HG03565 (cell line): ENCODE data around the gene ARHGAP24.

Source experiments
- ATAC-seq: cut with Tn5 transposase; IDR thresholded peaks from one replicate; pipeline ENCODE4 v1.9.1; 2021; ENCODE audit warnings: mild to moderate bottlenecking, moderate library complexity; ENCODE audit not compliant: unreplicated experiment

The ARHGAP24 gene

GRCh38 chr4:85769009-85769408 lies 294.1 kb downstream of the ARHGAP24 start:
- no peak for ATAC-seq

GRCh38 chr4:85772470-85772869 lies 297.5 kb downstream of the ARHGAP24 start:
- ATAC-seq: no peak

GRCh38 chr4:85773372-85773771 lies 298.4 kb downstream of the ARHGAP24 start:
- ATAC-seq: no peak

GRCh38 chr4:85774000-85774399 lies 299.1 kb downstream of the ARHGAP24 start:
- no peak for ATAC-seq

- ATAC-seq: no peak
Measured at GRCh38 chr4:85774489-85774888, 299.5 kb downstream of the ARHGAP24 start.

- ATAC-seq: no peak
Measured at GRCh38 chr4:85776096-85776495, 301.1 kb downstream of the ARHGAP24 start.

- no peak for ATAC-seq
Measured at GRCh38 chr4:85776579-85776978, 301.6 kb downstream of the ARHGAP24 start.

- ATAC-seq: peak; percentile 79
Measured at GRCh38 chr4:85777908-85778631, 303.1 kb downstream of the ARHGAP24 start.

- peak; percentile 68 for ATAC-seq
Measured at GRCh38 chr4:85778632-85779131, 303.7 kb downstream of the ARHGAP24 start.

- peak; percentile 5 for ATAC-seq
Measured at GRCh38 chr4:85779165-85779564, 304.2 kb downstream of the ARHGAP24 start.

- ATAC-seq: peak; percentile 33
Measured at GRCh38 chr4:85780664-85781063, 305.7 kb downstream of the ARHGAP24 start.

GRCh38 chr4:85783483-85783882 lies 308.5 kb downstream of the ARHGAP24 start:
- no peak for ATAC-seq

- no peak for ATAC-seq
Measured at GRCh38 chr4:85783900-85784299, 308.9 kb downstream of the ARHGAP24 start.

- no peak for ATAC-seq
Measured at GRCh38 chr4:85784348-85784747, 309.4 kb downstream of the ARHGAP24 start.

- ATAC-seq: no peak
Measured at GRCh38 chr4:85784947-85785346, 310.0 kb downstream of the ARHGAP24 start.

- no peak for ATAC-seq
Measured at GRCh38 chr4:85787133-85787532, 312.2 kb downstream of the ARHGAP24 start.

- ATAC-seq: no peak
Measured at GRCh38 chr4:85788604-85789003, 313.7 kb downstream of the ARHGAP24 start.

- no peak for ATAC-seq
Measured at GRCh38 chr4:85789241-85789640, 314.3 kb downstream of the ARHGAP24 start.

GRCh38 chr4:85790582-85790981 lies 315.6 kb downstream of the ARHGAP24 start:
- ATAC-seq: no peak

- ATAC-seq: no peak
Measured at GRCh38 chr4:85792376-85793232, 317.7 kb downstream of the ARHGAP24 start.

GRCh38 chr4:85793233-85793585 lies 318.3 kb downstream of the ARHGAP24 start:
- no peak for ATAC-seq
